CD4-positive, alpha-beta memory T cell (primary cell): Measurements from ENCODE around the gene IGFN1. TPM values are rescaled to one million over a fixed set of nuclear protein-coding genes. Genes with fewer than 3 reads are reported as not detected.

Experiments used
- CTCF ChIA-PET: fragments of 350-600 bp; sonication (Branson Sonifier 250); formaldehyde crosslinking; loops from one replicate; lab custom pipeline; 2021; ENCODE audit warnings: inconsistent platforms; ENCODE audit not compliant: partially characterized antibody; lab: Charles Lee
- POLR2A ChIA-PET: fragments of 350-600 bp; sonication (Branson Sonifier 250); formaldehyde crosslinking; loops from one replicate; lab custom pipeline; 2021; ENCODE audit not compliant: partially characterized antibody; lab: Charles Lee
- DNase-seq, 5 donors: peaks; one replicate each; pipeline versions ENCODE4 v3.0.0 to v3.0.0-alpha.2; 2020 to 2022; ENCODE audit warnings: mixed read lengths in 1 of 5
- H3K27ac ChIP-seq: one replicate; pipeline ENCODE4 v1.7.0; 2013; ENCODE audit warnings: low read depth, low read length
- H3K27me3 ChIP-seq: 2 replicates; pipeline ENCODE4 v1.7.0; 2013; ENCODE audit warnings: mild to moderate bottlenecking, low read length, moderate library complexity; ENCODE audit not compliant: insufficient read depth
- H3K36me3 ChIP-seq: 2 replicates; pipeline ENCODE4 v1.7.0; 2013; ENCODE audit warnings: mild to moderate bottlenecking, low read length, moderate library complexity; ENCODE audit not compliant: insufficient read depth
- H3K4me1 ChIP-seq: 2 replicates; pipeline ENCODE4 v1.7.0; 2013; ENCODE audit warnings: mild to moderate bottlenecking, low read length, moderate library complexity; ENCODE audit not compliant: insufficient read depth
- H3K4me3 ChIP-seq, 2 donors: one replicate each; pipeline ENCODE4 v1.7.0; 2013; ENCODE audit warnings: low read length in 2 of 2, mild to moderate bottlenecking in 1 of 2
- H3K9me3 ChIP-seq, 2 donors: one replicate each; pipeline ENCODE4 v1.7.0; 2013; ENCODE audit warnings: low read length in 2 of 2, control low read depth in 1 of 2; ENCODE audit not compliant: control insufficient read depth in 1 of 2
- H3K27ac Mint-ChIP-seq, 7 donors: one replicate each; pipeline ENCODE4 v1.8.0; 2020 to 2021; ENCODE audit warnings: mixed read lengths in 7 of 7, mild to moderate bottlenecking in 6 of 7, inconsistent platforms in 3 of 7, moderate library complexity in 3 of 7
- H3K27me3 Mint-ChIP-seq, 2 donors: one replicate each; pipeline ENCODE4 v1.8.0; 2020 to 2021; ENCODE audit warnings: mixed read lengths in 2 of 2
- H3K36me3 Mint-ChIP-seq, 2 donors: one replicate each; pipeline ENCODE4 v1.8.0; 2020 to 2021; ENCODE audit warnings: mixed read lengths in 2 of 2, inconsistent platforms in 1 of 2, mild to moderate bottlenecking in 1 of 2
- H3K4me1 Mint-ChIP-seq, 4 donors: one replicate each; pipeline ENCODE4 v1.8.0; 2020 to 2021; ENCODE audit warnings: mixed read lengths in 4 of 4, mild to moderate bottlenecking in 1 of 4
- H3K4me3 Mint-ChIP-seq, 8 donors: one replicate each; pipeline ENCODE4 v1.8.0; 2020 to 2021; ENCODE audit warnings: mixed read lengths in 8 of 8, mild to moderate bottlenecking in 7 of 8, moderate library complexity in 6 of 8, inconsistent platforms in 3 of 8
- H3K9me3 Mint-ChIP-seq, 8 donors: one replicate each; pipeline ENCODE4 v1.8.0; 2020 to 2021; ENCODE audit warnings: mixed read lengths in 8 of 8, mild to moderate bottlenecking in 5 of 8, inconsistent platforms in 3 of 8, moderate library complexity in 1 of 8
- intact Hi-C: fragments of 100-400 bp; cut with micrococcal nuclease; formaldehyde crosslinking; loops from one replicate; pipeline ENCODE4 v1.15.1; 2023
- polyA plus RNA-seq, 2 donors: library from polyadenylated mRNA; unstranded; fragments of 300-500 nt; fragmentation: Illumina TruSeq; gene quantifications; one replicate each; pipeline ENCODE4 v1.2.3, GENCODE V29; 2021
- total RNA-seq, 2 experiments: library from RNA; stranded (reverse); gene quantifications; one replicate each; pipeline ENCODE4 v1.2.3, GENCODE V29; 2021

IGFN1 gene
- total and polyA plus RNA-seq, 4 experiments from 2014 or later, result not detected

DNA sequence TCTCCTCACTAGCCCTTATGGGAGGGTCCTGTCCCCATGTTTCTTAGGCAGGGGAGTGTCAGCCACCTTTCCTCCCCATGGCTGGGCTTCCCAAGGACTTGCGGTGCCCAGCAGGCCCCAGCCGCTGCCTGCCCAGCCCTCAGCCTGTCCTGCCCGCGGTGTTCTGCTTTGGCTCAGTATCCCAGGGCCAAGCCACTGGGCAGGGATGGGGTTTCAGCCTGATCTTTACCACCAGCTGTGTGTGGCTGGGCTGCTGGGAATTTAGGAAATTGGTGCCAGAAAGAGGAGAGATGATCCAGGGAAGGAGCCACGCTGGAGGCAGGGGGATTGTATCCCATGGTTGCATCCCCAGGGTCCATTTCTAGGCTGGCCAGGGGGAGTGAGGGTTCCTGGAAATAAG, 6.9 kb upstream of the IGFN1 start:
- Mint-ChIP-seq H3K27ac (no peak overlapping the region), H3K27me3 (peaks cover 8 to 25% of the 10 kb centered on the region in 2 donors), H3K36me3 (peaks cover 0 to 5% of the 10 kb centered on the region in 2 donors), H3K4me1 (no peaks in the 10 kb centered on the region), H3K4me3 (no peak overlapping the region), H3K9me3 (peaks cover 0 to 7% (median 3%) of the 10 kb centered on the region in 8 donors)
- intact Hi-C loops, result no loop called here
- Histone ChIP-seq H3K9me3 (no peaks in the 10 kb centered on the region), H3K4me3 (no peak overlapping the region), H3K36me3 (no peaks in the 10 kb centered on the region), H3K27me3 (no peaks in the 10 kb centered on the region), H3K27ac (no peak overlapping the region), H3K4me1 (no peaks in the 10 kb centered on the region)
- no peak for DNase-seq
- ChIA-PET CTCF (no interaction called here), POLR2A (no interaction called here)

DNA sequence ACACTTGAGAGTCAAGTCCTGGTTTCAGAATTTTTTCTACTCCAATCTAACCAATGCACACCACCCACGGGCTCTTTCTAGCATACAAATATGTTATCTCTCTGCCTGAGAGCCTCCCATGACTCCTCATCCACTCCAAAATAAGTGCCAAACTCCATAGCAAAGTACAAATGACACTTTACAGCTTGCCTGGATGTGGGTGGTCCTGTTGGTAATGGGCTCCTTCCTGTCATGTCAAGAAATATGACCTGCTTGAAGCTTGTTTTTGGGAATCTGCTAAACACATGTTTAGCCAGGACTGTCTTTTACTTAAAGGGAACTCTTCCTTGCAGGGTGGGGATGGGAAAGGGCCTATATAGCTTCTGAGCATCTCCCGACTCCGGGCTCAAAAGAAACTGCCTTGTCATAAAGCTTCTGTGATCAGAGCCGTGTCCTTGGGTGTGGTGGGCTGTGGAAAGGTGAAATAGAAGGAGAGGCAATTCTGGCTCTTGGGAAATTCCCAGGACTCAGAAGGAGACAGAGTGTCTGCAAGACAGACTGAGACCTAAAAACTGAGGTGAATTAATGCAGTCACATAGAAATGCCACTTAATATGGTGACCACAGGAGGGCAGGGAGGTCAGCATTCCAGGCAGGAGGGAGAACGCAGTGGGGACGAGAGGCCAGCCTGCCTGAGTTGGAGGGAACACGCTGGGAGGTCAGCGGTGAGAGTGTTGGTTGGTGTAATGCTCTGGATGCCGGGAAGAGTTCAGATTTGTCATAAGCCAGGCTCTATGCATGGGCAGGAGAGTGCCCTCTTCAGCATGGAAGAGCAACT, 6.1 kb upstream of the IGFN1 start:
- no peaks in the 10 kb centered on the region for H3K9me3 ChIP-seq
- H3K27me3 Mint-ChIP-seq, result peaks cover 8 to 23% of the 10 kb centered on the region in 2 donors
- H3K4me3 Mint-ChIP-seq, result no peak overlapping the region
- H3K4me3 ChIP-seq, result no peak overlapping the region
- POLR2A ChIA-PET, result interaction anchor here (0.6 kb wide), 1 partner anchor 355 kb away, joined by 3 read pairs; no protein-coding TSS in a partner anchor
- no peak overlapping the region for H3K27ac Mint-ChIP-seq
- no peak overlapping the region for H3K27ac ChIP-seq
- DNase-seq, result no peak
- no peaks in the 10 kb centered on the region for H3K36me3 ChIP-seq
- no peaks in the 10 kb centered on the region for H3K4me1 ChIP-seq
- peaks cover 0 to 4% (median 0%) of the 10 kb centered on the region in 8 donors for H3K9me3 Mint-ChIP-seq
- intact Hi-C loops, result loop anchor here (5.0 kb wide), 1 partner anchor 37 kb away; no protein-coding TSS in a partner anchor
- H3K36me3 Mint-ChIP-seq, result no peaks in the 10 kb centered on the region
- CTCF ChIA-PET, result no interaction called here
- no peaks in the 10 kb centered on the region for H3K4me1 Mint-ChIP-seq
- H3K27me3 ChIP-seq, result no peaks in the 10 kb centered on the region

DNA sequence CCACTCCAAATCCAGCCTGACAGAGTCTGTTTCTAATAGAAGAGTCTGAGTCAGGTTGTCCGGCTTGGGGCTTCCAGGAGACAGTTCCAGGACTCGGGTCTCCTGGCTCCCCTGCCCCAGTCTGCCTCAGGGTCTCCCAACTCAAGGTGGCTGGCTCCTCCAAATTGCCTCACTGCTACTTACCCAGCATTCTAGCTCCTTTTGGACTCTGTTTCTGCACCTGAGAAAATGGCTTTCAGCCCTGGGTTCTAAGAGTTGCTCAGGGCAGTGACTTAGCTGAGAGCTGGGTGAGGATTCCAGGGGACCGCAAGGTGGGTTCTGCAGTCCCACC, 5.5 kb upstream of the IGFN1 start:
- no peaks in the 10 kb centered on the region for H3K9me3 ChIP-seq
- ChIA-PET CTCF (no interaction called here), POLR2A (interaction anchor here (0.6 kb wide), 1 partner anchor 355 kb away, joined by 3 read pairs; no protein-coding TSS in a partner anchor)
- no peaks in the 10 kb centered on the region for H3K4me1 ChIP-seq
- Mint-ChIP-seq H3K27me3 (peaks cover 9 to 24% of the 10 kb centered on the region in 2 donors), H3K27ac (no peak overlapping the region), H3K4me1 (no peaks in the 10 kb centered on the region), H3K9me3 (no peaks in the 10 kb centered on the region), H3K36me3 (no peaks in the 10 kb centered on the region), H3K4me3 (no peak overlapping the region)
- H3K4me3 ChIP-seq, result no peak overlapping the region
- H3K27ac ChIP-seq, result no peak overlapping the region
- no peaks in the 10 kb centered on the region for H3K36me3 ChIP-seq
- no peaks in the 10 kb centered on the region for H3K27me3 ChIP-seq
- intact Hi-C loops, result loop anchor here (5.0 kb wide), 1 partner anchor 38 kb away; no protein-coding TSS in a partner anchor
- no peak for DNase-seq

DNA sequence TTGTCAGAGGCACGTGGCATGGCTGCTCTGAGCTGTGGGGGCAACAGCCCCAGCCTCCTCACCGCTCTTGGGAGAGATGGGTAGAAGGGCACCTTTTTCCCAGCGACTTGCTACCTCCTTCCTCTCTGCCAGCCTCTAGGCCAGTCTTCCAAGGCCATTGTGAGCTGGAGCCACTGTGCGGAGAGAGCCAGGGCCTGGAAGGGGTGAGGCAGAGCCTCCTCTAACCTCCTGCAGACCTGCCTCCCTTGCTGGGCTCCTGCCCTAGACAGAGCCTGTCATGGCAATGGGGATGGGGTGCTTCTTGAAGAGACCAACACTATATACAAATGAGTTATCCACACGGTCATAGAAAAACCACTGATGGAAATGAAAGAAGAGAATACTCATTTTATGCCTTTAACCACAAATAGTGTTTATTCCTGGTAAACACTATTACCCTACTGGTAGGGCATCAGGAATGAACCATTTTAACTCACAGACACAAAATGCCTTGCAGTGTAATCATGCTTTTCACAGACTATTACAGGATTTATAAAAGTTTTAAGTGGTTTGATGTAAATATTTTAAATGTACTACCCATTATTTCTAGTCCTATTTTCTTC, 5.0 kb upstream of the IGFN1 start:
- Mint-ChIP-seq H3K27me3 (peaks cover 12 to 21% of the 10 kb centered on the region in 2 donors), H3K4me3 (no peak overlapping the region), H3K4me1 (no peaks in the 10 kb centered on the region), H3K27ac (no peak overlapping the region), H3K9me3 (no peaks in the 10 kb centered on the region), H3K36me3 (no peaks in the 10 kb centered on the region)
- ChIA-PET POLR2A (no interaction called here), CTCF (no interaction called here)
- Histone ChIP-seq H3K9me3 (no peaks in the 10 kb centered on the region), H3K27ac (no peak overlapping the region), H3K4me3 (no peak overlapping the region), H3K4me1 (no peaks in the 10 kb centered on the region), H3K27me3 (no peaks in the 10 kb centered on the region), H3K36me3 (no peaks in the 10 kb centered on the region)
- intact Hi-C loops, result loop anchor here (5.0 kb wide), 1 partner anchor 38 kb away; no protein-coding TSS in a partner anchor
- no peak for DNase-seq

DNA sequence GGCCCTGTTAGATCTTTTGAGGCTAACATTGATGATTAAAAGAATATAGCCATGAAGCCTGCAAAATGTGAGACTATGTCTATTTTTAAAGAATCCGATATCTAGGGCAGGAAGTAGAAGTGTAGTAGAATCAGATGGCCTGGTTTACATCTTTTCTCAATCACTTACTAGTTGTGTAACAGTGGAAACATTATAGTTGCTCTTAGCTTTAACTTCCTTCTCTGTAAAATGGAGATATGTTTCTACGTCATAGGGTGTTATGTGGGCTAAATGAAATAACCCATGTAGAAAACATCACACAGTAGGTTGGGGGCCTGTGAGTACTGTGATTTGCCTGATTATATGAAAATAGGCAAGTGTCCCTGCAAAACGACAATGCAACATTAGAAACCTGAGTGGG, 4.4 kb upstream of the IGFN1 start:
- H3K9me3 ChIP-seq, result no peaks in the 10 kb centered on the region
- intact Hi-C loops, result loop anchor here (5.0 kb wide), 1 partner anchor 39 kb away; no protein-coding TSS in a partner anchor
- Mint-ChIP-seq H3K27me3 (peaks cover 12 to 23% of the 10 kb centered on the region in 2 donors), H3K9me3 (no peaks in the 10 kb centered on the region), H3K4me1 (no peaks in the 10 kb centered on the region), H3K36me3 (no peaks in the 10 kb centered on the region), H3K27ac (no peak overlapping the region), H3K4me3 (no peak overlapping the region)
- H3K27ac ChIP-seq, result no peak overlapping the region
- no peaks in the 10 kb centered on the region for H3K27me3 ChIP-seq
- H3K4me3 ChIP-seq, result no peak overlapping the region
- POLR2A ChIA-PET, result no interaction called here
- DNase-seq, result no peak
- H3K4me1 ChIP-seq, result no peaks in the 10 kb centered on the region
- CTCF ChIA-PET, result no interaction called here
- no peaks in the 10 kb centered on the region for H3K36me3 ChIP-seq

DNA sequence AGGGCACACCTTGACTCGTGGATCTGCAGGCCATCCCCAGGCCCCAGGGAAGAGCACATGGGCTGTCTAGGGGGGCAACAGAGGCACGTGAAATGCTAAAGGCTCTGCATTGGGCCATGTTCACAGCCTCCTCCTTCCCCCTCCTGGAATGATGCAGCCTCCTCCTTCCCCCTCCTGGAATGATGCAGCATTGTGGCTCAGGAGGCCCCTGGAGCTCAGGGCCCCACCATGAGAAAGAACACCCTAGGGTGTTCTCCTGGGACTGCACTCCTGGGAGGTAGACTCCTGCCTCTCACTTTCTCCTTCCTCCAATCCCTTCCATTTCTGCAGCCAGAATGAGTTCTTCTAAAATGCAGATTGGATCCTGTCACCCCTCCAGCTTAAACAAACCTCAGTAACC, 1.5 kb upstream of the IGFN1 start:
- Mint-ChIP-seq H3K4me1 (no peaks in the 10 kb centered on the region), H3K27me3 (peaks cover 13 to 20% of the 10 kb centered on the region in 2 donors), H3K4me3 (no peak overlapping the region), H3K36me3 (no peaks in the 10 kb centered on the region), H3K9me3 (no peaks in the 10 kb centered on the region), H3K27ac (no peak overlapping the region)
- no peak overlapping the region for H3K4me3 ChIP-seq
- intact Hi-C loops, result loop anchor here (5.0 kb wide), 1 partner anchor 42 kb away; no protein-coding TSS in a partner anchor
- H3K9me3 ChIP-seq, result no peaks in the 10 kb centered on the region
- no peak for DNase-seq
- H3K27me3 ChIP-seq, result no peaks in the 10 kb centered on the region
- H3K4me1 ChIP-seq, result no peaks in the 10 kb centered on the region
- CTCF ChIA-PET, result no interaction called here
- POLR2A ChIA-PET, result no interaction called here
- no peaks in the 10 kb centered on the region for H3K36me3 ChIP-seq
- no peak overlapping the region for H3K27ac ChIP-seq

DNA sequence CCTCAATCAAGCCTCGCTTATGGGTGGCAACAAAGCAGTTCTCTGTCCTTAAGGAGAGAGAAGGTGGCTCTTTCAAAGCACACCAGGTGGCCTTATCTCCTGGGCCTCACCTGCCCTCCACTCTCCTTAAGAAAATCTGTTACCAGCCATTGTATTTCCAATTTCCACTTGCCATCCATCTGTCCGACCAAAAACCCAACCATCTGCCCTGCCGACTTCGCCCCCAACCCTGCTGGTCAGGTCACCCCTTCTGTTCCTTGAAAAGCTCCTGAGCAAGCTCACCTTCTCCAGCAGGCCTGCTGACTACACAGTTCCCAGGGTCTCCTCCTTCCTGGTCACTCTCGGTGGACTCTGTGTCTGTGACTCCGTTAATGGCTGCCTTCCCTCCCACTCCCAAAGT, 619 bp upstream of the IGFN1 start:
- ChIA-PET POLR2A (no interaction called here), CTCF (no interaction called here)
- H3K4me1 Mint-ChIP-seq, result no peaks in the 10 kb centered on the region
- intact Hi-C loops, result no loop called here
- H3K4me3 Mint-ChIP-seq, result no peak overlapping the region
- no peak for DNase-seq
- no peaks in the 10 kb centered on the region for H3K36me3 ChIP-seq
- no peaks in the 10 kb centered on the region for H3K4me1 ChIP-seq
- H3K27me3 ChIP-seq, result no peaks in the 10 kb centered on the region
- no peaks in the 10 kb centered on the region for H3K36me3 Mint-ChIP-seq
- no peak overlapping the region for H3K27ac Mint-ChIP-seq
- no peaks in the 10 kb centered on the region for H3K9me3 ChIP-seq
- no peak overlapping the region for H3K4me3 ChIP-seq
- peaks cover 13% of the 10 kb centered on the region in 2 donors for H3K27me3 Mint-ChIP-seq
- H3K9me3 Mint-ChIP-seq, result no peaks in the 10 kb centered on the region
- H3K27ac ChIP-seq, result no peak overlapping the region
